ENCODE data around the gene TTC3. TPM values are rescaled to one million over a fixed set of nuclear protein-coding genes. Genes with fewer than 3 reads are reported as not detected.

TTC3 gene
- total RNA-seq, 1 experiment from 2014 or later, result 259 TPM

GRCh38 chr21:37186983-37187382 is 113.9 kb downstream of the TTC3 start:
- H3K9me3 ChIP-seq (replicated peaks), result no peaks in the 10 kb centered on the region
- H3K27me3 ChIP-seq (replicated peaks), result no peaks in the 10 kb centered on the region
- H3K4me1 ChIP-seq (replicated peaks), result no peaks in the 10 kb centered on the region
- H3K27ac ChIP-seq, result no peak overlapping the region
- no peak for DNase-seq (ENCODE audit: low read depth in 1 of 2, low spot score in 2 of 2)
- H3K4me3 ChIP-seq, result no peak overlapping the region
- H3K36me3 ChIP-seq, result peaks cover 90% of the 10 kb centered on the region

GRCh38 chr21:37188825-37189224 is 115.8 kb downstream of the TTC3 start:
- no peak overlapping the region for H3K27ac ChIP-seq
- no peaks in the 10 kb centered on the region for H3K27me3 ChIP-seq (replicated peaks)
- peaks cover 90% of the 10 kb centered on the region for H3K36me3 ChIP-seq
- no peak overlapping the region for H3K4me3 ChIP-seq
- DNase-seq (ENCODE audit: low read depth in 1 of 2, low spot score in 2 of 2), result no peak
- H3K9me3 ChIP-seq (replicated peaks), result no peaks in the 10 kb centered on the region
- H3K4me1 ChIP-seq (replicated peaks), result no peaks in the 10 kb centered on the region

- H3K4me1 ChIP-seq (replicated peaks), result peaks cover 5% of the 10 kb centered on the region; the same call in 1 of the 2 replicates
- no peak for DNase-seq (ENCODE audit: low read depth in 1 of 2, low spot score in 2 of 2)
- no peak overlapping the region for H3K4me3 ChIP-seq
- no peak overlapping the region for H3K27ac ChIP-seq
- no peaks in the 10 kb centered on the region for H3K9me3 ChIP-seq (replicated peaks)
- H3K36me3 ChIP-seq, result peaks cover 95% of the 10 kb centered on the region
- no peaks in the 10 kb centered on the region for H3K27me3 ChIP-seq (replicated peaks)
Observed at GRCh38 chr21:37192019-37192418, 119.0 kb downstream of the TTC3 start.

- Histone ChIP-seq H3K4me1 (replicated peaks) (peaks cover 7% of the 10 kb centered on the region), H3K36me3 (peaks cover 93% of the 10 kb centered on the region), H3K4me3 (no peak overlapping the region), H3K27me3 (replicated peaks) (no peaks in the 10 kb centered on the region), H3K27ac (no peak overlapping the region), H3K9me3 (replicated peaks) (no peaks in the 10 kb centered on the region)
- no peak for DNase-seq (ENCODE audit: low read depth in 1 of 2, low spot score in 2 of 2)
Observed at GRCh38 chr21:37193006-37193405, 120.0 kb downstream of the TTC3 start.

- Histone ChIP-seq H3K36me3 (peaks cover 92% of the 10 kb centered on the region), H3K27me3 (replicated peaks) (no peaks in the 10 kb centered on the region), H3K9me3 (replicated peaks) (no peaks in the 10 kb centered on the region), H3K27ac (no peak overlapping the region), H3K4me3 (no peak overlapping the region), H3K4me1 (replicated peaks) (peaks cover 14% of the 10 kb centered on the region)
- DNase-seq (ENCODE audit: low read depth in 1 of 2, low spot score in 2 of 2), result no peak
Observed at GRCh38 chr21:37193676-37194075, 120.6 kb downstream of the TTC3 start.

- no peak for DNase-seq (ENCODE audit: low read depth in 1 of 2, low spot score in 2 of 2)
Observed at GRCh38 chr21:37195059-37195458, 122.0 kb downstream of the TTC3 start.

GRCh38 chr21:37195610-37196009 is 122.6 kb downstream of the TTC3 start:
- no peak for DNase-seq (ENCODE audit: low read depth in 1 of 2, low spot score in 2 of 2)
- Histone ChIP-seq H3K27ac (no peak overlapping the region), H3K9me3 (replicated peaks) (no peaks in the 10 kb centered on the region), H3K27me3 (replicated peaks) (no peaks in the 10 kb centered on the region), H3K36me3 (peaks cover 92% of the 10 kb centered on the region), H3K4me3 (no peak overlapping the region), H3K4me1 (replicated peaks) (peaks cover 28% of the 10 kb centered on the region)

More at GRCh38 chr21:37195059-37195458, 122.0 kb downstream of the TTC3 start:
- no peak overlapping the region for H3K27ac ChIP-seq
- no peaks in the 10 kb centered on the region for H3K9me3 ChIP-seq (replicated peaks)
- H3K4me3 ChIP-seq, result no peak overlapping the region
- peaks cover 92% of the 10 kb centered on the region for H3K36me3 ChIP-seq
- no peaks in the 10 kb centered on the region for H3K27me3 ChIP-seq (replicated peaks)
- H3K4me1 ChIP-seq (replicated peaks), result peaks cover 28% of the 10 kb centered on the region

GRCh38 chr21:37196847-37197246 is 123.8 kb downstream of the TTC3 start:
- Histone ChIP-seq H3K4me3 (no peak overlapping the region), H3K36me3 (peaks cover 92% of the 10 kb centered on the region), H3K27ac (no peak overlapping the region), H3K9me3 (replicated peaks) (no peaks in the 10 kb centered on the region), H3K4me1 (replicated peaks) (peaks cover 28% of the 10 kb centered on the region), H3K27me3 (replicated peaks) (no peaks in the 10 kb centered on the region)
- DNase-seq (ENCODE audit: low read depth in 1 of 2, low spot score in 2 of 2), result no peak

GRCh38 chr21:37197746-37198145 is 124.7 kb downstream of the TTC3 start:
- Histone ChIP-seq H3K27ac (peak overlapping the region; percentile 26; the same call in 1 of the 2 replicates), H3K9me3 (replicated peaks) (no peaks in the 10 kb centered on the region), H3K27me3 (replicated peaks) (no peaks in the 10 kb centered on the region), H3K4me1 (replicated peaks) (peaks cover 28% of the 10 kb centered on the region), H3K4me3 (no peak overlapping the region), H3K36me3 (peaks cover 88% of the 10 kb centered on the region)
- no peak for DNase-seq (ENCODE audit: low read depth in 1 of 2, low spot score in 2 of 2)

- Histone ChIP-seq H3K36me3 (peaks cover 87% of the 10 kb centered on the region), H3K9me3 (replicated peaks) (no peaks in the 10 kb centered on the region), H3K4me1 (replicated peaks) (peaks cover 28% of the 10 kb centered on the region), H3K4me3 (no peak overlapping the region), H3K27ac (peak overlapping the region; percentile 64), H3K27me3 (replicated peaks) (no peaks in the 10 kb centered on the region)
- DNase-seq (ENCODE audit: low read depth in 1 of 2, low spot score in 2 of 2), result peak; percentile 86 to 87
Observed at GRCh38 chr21:37199057-37199924, 126.2 kb downstream of the TTC3 start.

- Histone ChIP-seq H3K36me3 (peaks cover 74% of the 10 kb centered on the region), H3K4me3 (no peak overlapping the region), H3K27me3 (replicated peaks) (no peaks in the 10 kb centered on the region), H3K9me3 (replicated peaks) (no peaks in the 10 kb centered on the region), H3K27ac (no peak overlapping the region), H3K4me1 (replicated peaks) (peaks cover 25% of the 10 kb centered on the region)
- no peak for DNase-seq (ENCODE audit: low read depth in 1 of 2, low spot score in 2 of 2)
Observed at GRCh38 chr21:37200641-37201480, 127.8 kb downstream of the TTC3 start.

- Histone ChIP-seq H3K4me1 (replicated peaks) (peaks cover 28% of the 10 kb centered on the region), H3K27ac (no peak overlapping the region), H3K4me3 (no peak overlapping the region), H3K36me3 (peaks cover 66% of the 10 kb centered on the region), H3K9me3 (replicated peaks) (no peaks in the 10 kb centered on the region), H3K27me3 (replicated peaks) (no peaks in the 10 kb centered on the region)
- DNase-seq (ENCODE audit: low read depth in 1 of 2, low spot score in 2 of 2), result no peak
Observed at GRCh38 chr21:37202221-37203110, 129.4 kb downstream of the TTC3 start.

GRCh38 chr21:37204580-37204979 is 131.5 kb downstream of the TTC3 start:
- H3K27ac ChIP-seq, result no peak overlapping the region
- no peak overlapping the region for H3K4me3 ChIP-seq
- no peaks in the 10 kb centered on the region for H3K9me3 ChIP-seq (replicated peaks)
- no peak for DNase-seq (ENCODE audit: low read depth in 1 of 2, low spot score in 2 of 2)
- peaks cover 47% of the 10 kb centered on the region for H3K36me3 ChIP-seq
- peaks cover 21% of the 10 kb centered on the region for H3K4me1 ChIP-seq (replicated peaks)
- no peaks in the 10 kb centered on the region for H3K27me3 ChIP-seq (replicated peaks)
